GM12892 (cell line): Measurements from ENCODE around the gene JPT2.
"Not testable (repeated sequence)": the region's sequence is repeated elsewhere in the genome, so short reads cannot be mapped to it uniquely, and the experiment has no call there.

ENCODE experiments used
- DNase-seq: peaks from one replicate; pipeline ENCODE4 v3.0.0; 2011; ENCODE audit not compliant: insufficient read length
- FAIRE-seq: peaks from 2 replicates; lab custom pipeline; 2011; peaks lifted over from hg19 to GRCh38; lab: Jason Lieb, UNC
- POLR2A ChIP-seq: IDR thresholded peaks from 2 replicates; pipeline ENCODE4 v1.6.1; 2011; ENCODE audit warnings: low read depth, low read length, control low read depth
- POLR2AphosphoS5 ChIP-seq: IDR thresholded peaks from 2 replicates; pipeline ENCODE4 v1.6.1; 2011; ENCODE audit warnings: low read depth, low read length, control low read depth
- TAF1 ChIP-seq: IDR thresholded peaks from 2 replicates; pipeline ENCODE4 v1.6.1; 2011; ENCODE audit warnings: low read depth, mild to moderate bottlenecking, control low read depth, low read length, borderline replicate concordance

Gene JPT2

DNA sequence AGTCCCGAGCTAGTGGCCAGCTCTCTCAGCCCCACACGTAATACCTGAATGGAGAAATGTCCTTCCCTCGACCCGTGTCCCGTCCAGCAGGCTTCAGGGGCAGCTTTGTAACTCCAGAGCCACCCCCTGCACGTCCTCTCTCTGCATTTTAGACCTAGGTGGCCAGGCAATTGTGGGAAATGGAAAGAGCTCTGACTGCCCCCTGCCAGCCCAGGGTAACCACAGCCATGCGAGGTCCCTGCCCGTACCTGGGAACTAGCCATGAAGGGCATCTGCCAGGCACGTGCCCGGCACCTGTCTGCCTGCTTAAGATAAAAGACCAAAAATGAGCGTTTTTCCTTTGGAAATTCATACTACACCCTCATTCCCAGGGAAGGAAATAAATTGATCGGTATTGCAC, 37.1 kb downstream of the JPT2 start:
- no peak for FAIRE-seq
- TF ChIP-seq TAF1, result no peak
- no peak for TF ChIP-seq POLR2AphosphoS5
- TF ChIP-seq POLR2A, result no peak
- no peak for DNase-seq

DNA sequence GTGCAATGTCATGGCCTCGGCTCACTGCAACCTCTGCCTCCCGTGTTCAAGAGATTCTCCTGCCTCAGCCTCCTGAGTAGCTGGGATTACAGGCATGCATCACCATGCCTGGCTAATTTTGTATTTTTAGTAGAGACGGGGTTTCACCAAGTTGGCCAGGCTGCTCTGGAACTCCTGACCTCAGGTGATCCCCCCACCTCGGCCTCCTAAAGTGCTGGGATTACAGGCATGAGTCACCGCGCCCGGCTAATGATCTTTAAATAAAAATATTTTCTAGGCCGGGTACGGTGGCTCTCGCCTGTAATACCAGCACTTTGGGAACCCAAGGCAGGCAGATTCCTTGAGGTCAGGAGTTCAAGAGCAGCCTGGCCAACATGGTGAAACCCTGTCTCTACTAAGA, 40.2 kb downstream of the JPT2 start:
- FAIRE-seq, DNase-seq: not testable (repeated sequence)

DNA sequence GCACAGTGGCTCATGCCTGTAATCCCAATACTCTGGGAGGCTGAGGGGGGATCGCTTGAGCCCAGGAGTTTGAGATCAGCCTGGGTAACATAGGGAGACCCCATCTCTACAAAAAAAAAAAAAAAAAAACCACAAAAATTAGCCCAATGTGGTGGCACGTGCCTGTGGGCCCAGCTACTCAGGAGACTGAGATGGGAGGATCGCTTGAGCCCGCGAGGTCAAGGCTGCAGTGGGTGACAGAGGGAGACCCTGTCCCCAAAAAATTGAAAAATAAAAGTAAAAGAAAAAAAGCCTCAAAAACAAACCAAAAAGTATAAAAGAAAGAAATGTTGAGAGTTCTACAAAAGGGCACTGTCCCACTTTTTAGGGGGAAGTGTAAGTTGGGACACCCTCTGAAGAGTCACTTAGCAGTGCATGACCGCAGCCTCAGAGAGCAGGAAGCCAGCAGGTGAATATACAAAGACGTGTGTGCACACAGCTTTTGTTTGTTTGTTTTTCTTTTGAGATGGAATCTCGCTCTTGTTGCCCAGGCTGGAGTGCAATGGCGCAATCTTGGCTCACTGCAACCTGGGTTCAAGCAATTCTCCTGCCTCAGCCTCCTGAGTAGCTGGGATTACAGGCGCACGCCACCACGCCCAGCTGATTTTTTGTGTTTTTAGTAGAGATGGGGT, 41.6 kb downstream of the JPT2 start:
- FAIRE-seq, DNase-seq: not testable (repeated sequence)

DNA sequence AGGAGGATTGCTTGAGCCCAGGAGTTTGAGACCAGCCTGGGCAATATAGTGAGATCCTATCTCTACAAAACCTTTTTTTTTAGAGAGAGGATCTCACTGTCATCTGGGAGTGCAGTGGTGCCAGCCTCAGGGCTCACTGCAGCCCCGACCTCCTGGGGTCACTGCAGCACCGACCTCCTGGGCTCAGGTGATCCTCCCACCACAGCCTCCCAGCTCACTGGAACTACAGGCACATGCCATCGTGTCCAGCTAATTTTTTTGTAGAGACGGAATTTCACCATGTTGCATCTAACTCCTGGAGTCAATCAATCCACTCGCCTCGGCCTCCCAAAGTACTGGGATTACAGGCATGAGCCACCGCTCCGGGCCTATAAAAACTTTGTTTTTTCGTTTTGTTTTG, 43.3 kb downstream of the JPT2 start:
- FAIRE-seq (no peak), DNase-seq (no peak)
- TF ChIP-seq POLR2AphosphoS5 (no peak), TAF1 (no peak), POLR2A (no peak)

DNA sequence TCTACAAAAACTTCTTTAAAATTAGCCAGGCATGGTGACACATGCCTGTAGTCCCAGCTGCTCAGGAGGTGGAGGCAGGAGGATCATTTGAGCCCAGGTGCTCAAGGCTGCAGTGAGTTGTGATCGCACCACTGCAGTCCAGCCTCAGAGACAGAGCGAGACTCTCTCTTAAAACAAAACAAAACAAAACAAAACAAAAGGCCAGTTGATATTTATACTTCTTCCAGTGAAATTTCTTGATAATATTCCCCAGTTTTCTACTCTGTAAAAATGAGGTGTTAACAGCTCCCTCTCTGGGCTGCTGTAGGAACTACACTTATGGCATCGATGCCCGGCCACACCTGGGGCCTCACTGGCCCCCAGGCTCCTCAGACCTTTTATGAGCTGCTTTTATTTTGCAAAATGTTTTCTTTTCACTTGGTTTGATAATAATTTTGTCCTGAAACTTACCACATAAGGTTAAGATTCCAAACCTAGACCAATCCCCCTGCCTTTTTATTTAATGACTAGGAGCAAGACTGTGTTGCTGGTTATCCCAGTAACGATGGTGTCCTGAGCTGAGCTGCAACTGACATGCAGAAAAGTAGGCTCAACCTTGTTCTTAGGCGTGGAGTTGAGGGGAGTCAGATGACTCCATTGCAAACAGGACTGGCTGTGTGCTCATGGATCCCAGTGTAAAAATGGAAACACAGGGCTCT, 45.5 kb downstream of the JPT2 start:
- TF ChIP-seq POLR2A (no peak), POLR2AphosphoS5 (no peak), TAF1 (no peak)
- FAIRE-seq, result no peak
- no peak for DNase-seq

DNA sequence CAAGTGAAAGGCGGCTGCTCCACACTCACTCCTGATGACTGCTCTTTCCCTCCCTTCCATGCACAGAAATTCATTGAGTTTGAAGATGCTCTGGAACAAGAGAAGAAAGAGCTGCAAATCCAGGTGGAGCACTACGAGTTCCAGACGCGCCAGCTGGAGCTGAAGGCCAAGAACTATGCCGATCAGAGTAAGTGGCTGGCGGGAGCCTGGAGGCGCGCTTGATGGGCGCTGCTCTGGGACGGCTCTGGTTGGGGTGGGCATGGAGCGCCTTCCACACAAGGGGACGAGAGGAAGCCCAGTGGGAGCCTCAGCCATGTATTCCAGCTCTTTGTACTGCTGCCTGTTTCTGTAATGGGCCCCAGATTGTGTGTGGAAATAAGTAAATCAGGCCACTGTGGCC, 46.4 kb downstream of the JPT2 start:
- no peak for FAIRE-seq

DNA sequence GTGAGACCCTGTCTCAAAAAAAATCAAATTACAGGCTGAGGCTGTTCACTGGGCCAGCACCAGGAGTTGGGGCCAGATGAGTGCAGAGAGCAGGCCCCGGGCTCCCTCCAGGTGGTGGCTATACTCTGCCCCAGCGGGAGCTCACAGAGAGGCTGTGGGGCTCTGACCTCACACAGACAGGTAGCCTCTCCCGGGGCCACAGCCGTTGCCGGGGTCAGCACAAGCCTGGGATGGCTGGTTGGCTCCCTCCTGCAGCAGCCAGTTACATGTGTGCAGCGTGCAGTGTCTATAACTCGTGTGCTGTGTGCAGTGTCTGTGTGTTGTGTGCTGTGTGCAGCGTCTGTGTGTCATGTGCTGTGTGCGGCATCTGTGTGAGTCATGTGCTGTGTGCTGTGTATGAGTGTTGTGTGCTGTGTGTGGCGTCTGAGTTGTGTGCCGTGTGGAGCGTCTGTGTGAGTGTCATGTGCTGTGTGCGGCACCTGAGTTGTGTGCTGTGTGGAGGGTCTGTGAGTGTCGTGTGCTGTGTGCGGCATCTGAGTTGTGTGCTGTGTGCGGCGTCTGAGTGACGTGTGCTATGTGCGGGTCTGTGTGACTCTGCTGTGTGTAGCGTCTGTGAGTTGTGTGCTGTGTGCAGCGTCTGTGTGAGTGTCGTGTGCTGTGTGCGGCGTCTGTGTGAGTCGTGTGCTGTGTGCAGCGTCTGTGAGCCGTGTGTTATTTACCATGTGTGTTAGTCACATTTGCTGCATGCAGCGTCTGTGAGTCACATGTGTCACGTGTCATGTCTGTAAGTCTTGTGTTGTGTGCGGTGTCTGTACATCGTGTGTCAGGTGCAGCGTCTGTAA, 48.8 kb downstream of the JPT2 start:
- no peak for TF ChIP-seq POLR2AphosphoS5
- no peak for TF ChIP-seq POLR2A
- no peak for TF ChIP-seq TAF1
- no peak for FAIRE-seq

More for the DNA sequence above, 46.4 kb downstream of the JPT2 start:
- TF ChIP-seq POLR2AphosphoS5 (no peak), POLR2A (no peak), TAF1 (no peak)
- DNase-seq, result no peak

DNA sequence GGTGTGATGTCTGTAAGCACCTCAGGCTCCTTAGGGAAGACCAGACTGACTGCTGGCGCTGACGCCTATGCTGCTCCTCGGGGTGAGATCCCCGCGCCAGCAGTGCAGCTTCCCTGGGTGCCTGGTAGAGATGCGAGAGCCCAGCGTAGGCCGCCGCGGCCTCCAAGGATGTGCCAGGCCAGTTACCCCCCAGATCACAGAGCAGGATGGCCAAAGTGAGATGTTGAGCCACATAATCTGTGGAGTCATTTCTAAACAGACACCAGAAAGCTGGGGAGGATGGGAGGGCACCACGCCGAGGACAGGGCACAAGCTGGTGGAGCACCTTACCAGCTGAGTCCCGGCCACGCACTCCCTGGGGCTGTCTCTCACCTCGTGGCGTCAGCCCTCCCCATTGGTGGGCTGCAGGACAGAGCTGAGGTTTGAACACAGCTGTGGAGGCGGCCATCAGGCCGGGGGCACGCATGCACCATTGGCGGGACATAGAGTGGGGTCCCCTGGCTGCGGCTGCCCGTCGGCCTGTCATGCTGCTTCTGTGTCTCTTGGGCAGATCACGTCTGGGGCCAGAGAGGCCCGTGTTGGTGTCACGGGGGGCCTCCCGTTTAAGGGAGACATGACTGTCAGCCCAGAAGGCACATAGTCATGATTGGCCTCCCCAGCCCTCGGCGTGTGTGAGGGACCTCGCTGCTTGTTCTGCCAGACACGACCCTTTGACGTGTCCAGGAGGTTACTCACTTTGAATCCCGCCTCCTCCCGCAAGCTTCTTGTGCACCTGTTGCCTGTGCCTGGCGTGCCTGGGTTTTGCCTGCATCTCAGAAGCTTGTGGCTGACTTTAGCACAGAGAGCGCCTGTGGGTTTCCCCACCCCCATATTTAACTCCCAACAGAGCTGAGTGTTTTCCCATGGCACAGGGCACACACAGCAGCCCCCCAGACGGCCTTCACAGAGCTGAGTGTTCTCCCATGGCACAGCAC, 49.9 kb downstream of the JPT2 start:
- no peak for FAIRE-seq
- TF ChIP-seq POLR2A (no peak), POLR2AphosphoS5 (no peak), TAF1 (no peak)
- DNase-seq, result no peak

More for the DNA sequence above, 48.8 kb downstream of the JPT2 start:
- no peak for DNase-seq

DNA sequence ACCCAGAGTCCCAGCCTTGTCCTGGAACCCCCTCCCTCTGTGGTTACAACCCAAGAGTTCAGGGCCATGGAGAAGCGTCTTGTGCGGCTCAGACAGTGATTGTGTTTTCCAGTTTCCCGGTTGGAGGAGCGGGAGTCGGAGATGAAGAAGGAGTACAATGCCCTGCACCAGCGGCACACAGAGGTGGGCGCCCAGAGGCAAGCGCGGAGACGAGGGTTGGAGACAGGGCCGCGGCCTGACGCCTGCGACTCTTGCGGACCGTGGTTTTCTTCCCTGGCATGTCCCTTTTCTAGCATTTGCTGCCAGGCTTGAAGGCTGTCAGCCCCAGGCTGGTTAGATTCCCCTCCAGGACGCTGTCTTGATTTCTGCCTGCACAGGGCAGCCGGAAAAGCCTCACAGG, 50.9 kb downstream of the JPT2 start:
- FAIRE-seq (no peak), DNase-seq (no peak)
- TF ChIP-seq POLR2A (no peak), POLR2AphosphoS5 (no peak), TAF1 (no peak)

DNA sequence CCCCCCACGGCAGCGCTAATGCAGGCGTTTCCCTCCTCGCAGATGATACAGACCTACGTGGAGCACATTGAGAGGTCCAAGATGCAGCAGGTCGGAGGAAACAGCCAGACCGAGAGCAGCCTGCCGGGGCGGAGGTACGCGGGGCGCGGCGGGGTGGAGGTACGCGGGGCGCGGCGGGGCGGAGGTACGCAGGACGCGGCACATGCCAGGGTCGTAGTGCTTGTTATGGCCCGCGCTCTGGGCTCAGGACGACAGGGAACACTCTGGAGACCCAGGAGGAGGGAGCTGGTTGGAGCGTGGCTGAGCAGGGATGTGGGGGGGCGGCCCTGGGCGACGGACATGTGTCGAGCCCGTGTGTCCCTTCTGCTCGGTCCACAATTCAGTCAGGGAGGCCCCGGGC, 51.4 kb downstream of the JPT2 start:
- DNase-seq (no peak), FAIRE-seq (no peak)
- TF ChIP-seq TAF1 (no peak), POLR2AphosphoS5 (no peak), POLR2A (no peak)

DNA sequence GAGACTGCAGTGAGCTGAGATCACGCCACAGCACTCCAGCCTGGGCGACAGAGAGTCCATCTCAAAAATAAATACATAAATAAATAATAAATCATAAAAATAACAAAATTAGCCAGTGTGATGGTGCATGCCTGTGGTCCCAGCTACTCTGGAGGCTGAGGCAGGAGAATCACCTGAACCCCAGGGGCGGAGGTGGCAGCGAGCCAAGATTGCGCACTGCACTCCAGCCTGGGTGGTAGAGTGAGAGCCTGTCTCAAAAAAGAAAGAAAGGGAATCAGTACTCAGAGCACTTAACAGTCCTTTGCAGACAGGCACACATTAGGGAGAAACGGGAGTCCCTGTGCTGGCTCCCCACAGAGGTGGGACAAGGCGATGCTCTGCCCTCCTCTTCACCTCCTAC, 53.0 kb downstream of the JPT2 start:
- no peak for DNase-seq
- TF ChIP-seq POLR2A (no peak), TAF1 (no peak), POLR2AphosphoS5 (no peak)
- FAIRE-seq, result no peak
